Measurements from ENCODE around the gene APC. TPM values are rescaled to one million over a fixed set of nuclear protein-coding genes. Genes with fewer than 3 reads are reported as not detected.

APC gene
- total RNA-seq, 4 donors from 2014 or later = 106 to 166 (median 121) TPM

- H3K9me3 ChIP-seq = no peaks in the 10 kb centered on the region
- H3K4me3 ChIP-seq = no peak overlapping the region
- peaks cover 25 to 33% (median 28%) of the 10 kb centered on the region in 4 donors for H3K4me1 ChIP-seq
- no peak for TF ChIP-seq EP300 (IDR thresholded peaks at IDR 0.05)
- H3K36me3 ChIP-seq = no peaks in the 10 kb centered on the region
- WGBS = 98% methylated on average over 2 of the region's 2 CpGs
- no peaks in the 10 kb centered on the region for H3K27me3 ChIP-seq
- DNase-seq (ENCODE audit: extremely low spot score) = no peak
- H3K27ac ChIP-seq (replicated peaks in 1 of 4) = no peak overlapping the region
- intact Hi-C loops (cut with DNase I) = no loop called here
Measured at GRCh38 chr5:112718344-112718743, 19.3 kb upstream of the APC start.

- TF ChIP-seq CTCF (IDR thresholded peaks at IDR 0.05) (no peak), POLR2AphosphoS5 (IDR thresholded peaks at IDR 0.05) (no peak), EP300 (IDR thresholded peaks at IDR 0.05) (no peak), POLR2A (IDR thresholded peaks at IDR 0.05; ENCODE audit: low read depth) (no peak)
- Histone ChIP-seq H3K27ac (replicated peaks in 1 of 4) (no peak overlapping the region), H3K4me1 (peaks cover 20 to 42% (median 28%) of the 10 kb centered on the region in 4 donors), H3K9me3 (no peaks in the 10 kb centered on the region), H3K4me3 (no peak overlapping the region), H3K36me3 (no peaks in the 10 kb centered on the region), H3K27me3 (no peaks in the 10 kb centered on the region)
- no peak for DNase-seq (ENCODE audit: extremely low spot score)
- WGBS = 89% methylated on average over 2 of the region's 2 CpGs
- intact Hi-C loops (cut with DNase I) = no loop called here
Measured at GRCh38 chr5:112720576-112720975, 17.1 kb upstream of the APC start.

- no peaks in the 10 kb centered on the region for H3K27me3 ChIP-seq
- intact Hi-C loops (cut with DNase I) = no loop called here
- H3K27ac ChIP-seq (replicated peaks in 1 of 4) = no peak overlapping the region
- H3K36me3 ChIP-seq = no peaks in the 10 kb centered on the region
- no peak overlapping the region for H3K4me3 ChIP-seq
- peaks cover 5 to 31% (median 16%) of the 10 kb centered on the region in 4 donors for H3K4me1 ChIP-seq
- no peak for DNase-seq (ENCODE audit: extremely low spot score)
- no peaks in the 10 kb centered on the region for H3K9me3 ChIP-seq
- 89% methylated on average over 4 of the region's 4 CpGs for WGBS
- no peak for TF ChIP-seq CTCF (IDR thresholded peaks at IDR 0.05)
Measured at GRCh38 chr5:112724901-112725300, 12.8 kb upstream of the APC start.

GRCh38 chr5:112729630-112730029 lies 8.1 kb upstream of the APC start:
- H3K27ac ChIP-seq (replicated peaks in 1 of 4) = no peak overlapping the region
- H3K36me3 ChIP-seq = no peaks in the 10 kb centered on the region
- intact Hi-C loops (cut with DNase I) = no loop called here
- no peak overlapping the region for H3K4me3 ChIP-seq
- WGBS = 97% methylated on average over 1 of the region's 1 CpG
- no peaks in the 10 kb centered on the region for H3K9me3 ChIP-seq
- DNase-seq (ENCODE audit: extremely low spot score) = no peak
- no peaks in the 10 kb centered on the region for H3K27me3 ChIP-seq
- TF ChIP-seq EP300 (IDR thresholded peaks at IDR 0.05) = no peak
- peaks cover 0 to 30% (median 3%) of the 10 kb centered on the region in 4 donors for H3K4me1 ChIP-seq

- WGBS = 88% methylated on average over 5 of the region's 5 CpGs
- DNase-seq (ENCODE audit: extremely low spot score) = no peak
- H3K36me3 ChIP-seq = no peaks in the 10 kb centered on the region
- TF ChIP-seq CTCF (IDR thresholded peaks at IDR 0.05) = no peak
- no peak for TF ChIP-seq EP300 (IDR thresholded peaks at IDR 0.05)
- TF ChIP-seq POLR2AphosphoS5 (IDR thresholded peaks at IDR 0.05) = no peak
- TF ChIP-seq POLR2A (IDR thresholded peaks at IDR 0.05; ENCODE audit: low read depth) = no peak
- no peaks in the 10 kb centered on the region for H3K27me3 ChIP-seq
- peaks cover 4 to 47% (median 24%) of the 10 kb centered on the region in 4 donors for H3K4me1 ChIP-seq
- no peak overlapping the region for H3K27ac ChIP-seq (replicated peaks in 1 of 4)
- no peak overlapping the region for H3K4me3 ChIP-seq
- H3K9me3 ChIP-seq = no peaks in the 10 kb centered on the region
- intact Hi-C loops (cut with DNase I) = no loop called here
Measured at GRCh38 chr5:112732131-112732530, 5.6 kb upstream of the APC start.

- WGBS = 84% methylated on average over 1 of the region's 1 CpG
Measured at GRCh38 chr5:112733586-112733985, 4.1 kb upstream of the APC start.

More at GRCh38 chr5:112733586-112733985, 4.1 kb upstream of the APC start:
- Histone ChIP-seq H3K27me3 (no peaks in the 10 kb centered on the region), H3K9me3 (no peaks in the 10 kb centered on the region), H3K4me1 (peaks cover 4 to 62% (median 34%) of the 10 kb centered on the region in 4 donors), H3K36me3 (no peaks in the 10 kb centered on the region), H3K27ac (replicated peaks in 1 of 4) (no peak overlapping the region), H3K4me3 (no peak overlapping the region)
- no peak for DNase-seq (ENCODE audit: extremely low spot score)
- intact Hi-C loops (cut with DNase I) = no loop called here
- no peak for TF ChIP-seq POLR2A (IDR thresholded peaks at IDR 0.05; ENCODE audit: low read depth)
- TF ChIP-seq POLR2AphosphoS5 (IDR thresholded peaks at IDR 0.05) = no peak
- TF ChIP-seq EP300 (IDR thresholded peaks at IDR 0.05) = no peak
- no peak for TF ChIP-seq CTCF (IDR thresholded peaks at IDR 0.05)

Data from esophagus muscularis mucosa (tissue), 4 donors.